Mucosa of descending colon (tissue), 3 donors: ENCODE data around the gene EGFLAM. TPM values are rescaled to one million over a fixed set of nuclear protein-coding genes. Genes with fewer than 3 reads are reported as not detected.

Experiments used
- ATAC-seq: fragments of 200-7000 bp; cut with Tn5 transposase; one replicate; pipeline ENCODE4 v1.9.1; 2020; ENCODE audit warnings: mild to moderate bottlenecking, moderate library complexity
- DNase-seq, 3 donors: peaks; one replicate each; pipeline ENCODE4 v3.0.0-alpha.2; 2020
- H3K36me3 ChIP-seq: fragments of 200-600 bp; one replicate; pipeline ENCODE4 v1.8.0; 2021; ENCODE audit warnings: low read depth, mild to moderate bottlenecking
- H3K4me1 ChIP-seq: fragments of 200-600 bp; one replicate; pipeline ENCODE4 v1.8.0; 2021; ENCODE audit warnings: low read depth, mild to moderate bottlenecking
- H3K4me3 ChIP-seq: fragments of 200-600 bp; one replicate; pipeline ENCODE4 v1.8.0; 2021; ENCODE audit warnings: mild to moderate bottlenecking
- H3K9me3 ChIP-seq: fragments of 200-600 bp; one replicate; pipeline ENCODE4 v1.8.0; 2021; ENCODE audit warnings: mild to moderate bottlenecking
- intact Hi-C, 2 donors: fragments of 100-400 bp; cut with DNase I in 1 of 2; cut with micrococcal nuclease in 1 of 2; formaldehyde crosslinking; loops; one replicate each; pipeline versions ENCODE4 v1.11.0 to v1.11.1; 2022; cut with DNase I, micrococcal nuclease
- total RNA-seq, 3 donors: library from RNA; stranded (reverse); fragmentation: NEBNext Ultra II Directional in 2 of 3; extraction: Animal tissue kit (Norgen Biotek cat#: 25700) in 2 of 3; gene quantifications; one replicate each; pipeline versions ENCODE4 v1.2.1 to v1.2.4, GENCODE V29; 2021 to 2023
- TF ChIP-seq, protein P1 (sequence below): fragments of 200-600 bp; IDR thresholded peaks from one replicate; pipeline ENCODE4 v1.8.0; 2022; ENCODE audit warnings: antibody characterized with exemption, mild to moderate bottlenecking
- donor health status: DM: no; HTN: no; CAD: no; lungs with moderate emphysema.
- donor health status: DM: no; HTN: no; CAD: no.
- donor health status: DM: no; HTN: yes; CAD: no.

EGFLAM gene
- total RNA-seq, 3 donors from 2014 or later, result 0.46 to 2.1 (median 0.84) TPM

- intact Hi-C loops, result no loop called here
- no peak for ATAC-seq
- TF ChIP-seq, protein P1, sequence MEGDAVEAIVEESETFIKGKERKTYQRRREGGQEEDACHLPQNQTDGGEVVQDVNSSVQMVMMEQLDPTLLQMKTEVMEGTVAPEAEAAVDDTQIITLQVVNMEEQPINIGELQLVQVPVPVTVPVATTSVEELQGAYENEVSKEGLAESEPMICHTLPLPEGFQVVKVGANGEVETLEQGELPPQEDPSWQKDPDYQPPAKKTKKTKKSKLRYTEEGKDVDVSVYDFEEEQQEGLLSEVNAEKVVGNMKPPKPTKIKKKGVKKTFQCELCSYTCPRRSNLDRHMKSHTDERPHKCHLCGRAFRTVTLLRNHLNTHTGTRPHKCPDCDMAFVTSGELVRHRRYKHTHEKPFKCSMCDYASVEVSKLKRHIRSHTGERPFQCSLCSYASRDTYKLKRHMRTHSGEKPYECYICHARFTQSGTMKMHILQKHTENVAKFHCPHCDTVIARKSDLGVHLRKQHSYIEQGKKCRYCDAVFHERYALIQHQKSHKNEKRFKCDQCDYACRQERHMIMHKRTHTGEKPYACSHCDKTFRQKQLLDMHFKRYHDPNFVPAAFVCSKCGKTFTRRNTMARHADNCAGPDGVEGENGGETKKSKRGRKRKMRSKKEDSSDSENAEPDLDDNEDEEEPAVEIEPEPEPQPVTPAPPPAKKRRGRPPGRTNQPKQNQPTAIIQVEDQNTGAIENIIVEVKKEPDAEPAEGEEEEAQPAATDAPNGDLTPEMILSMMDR, result no peak
Observed at GRCh38 chr5:38373743-38374142, 115.4 kb downstream of the EGFLAM start.

DNA sequence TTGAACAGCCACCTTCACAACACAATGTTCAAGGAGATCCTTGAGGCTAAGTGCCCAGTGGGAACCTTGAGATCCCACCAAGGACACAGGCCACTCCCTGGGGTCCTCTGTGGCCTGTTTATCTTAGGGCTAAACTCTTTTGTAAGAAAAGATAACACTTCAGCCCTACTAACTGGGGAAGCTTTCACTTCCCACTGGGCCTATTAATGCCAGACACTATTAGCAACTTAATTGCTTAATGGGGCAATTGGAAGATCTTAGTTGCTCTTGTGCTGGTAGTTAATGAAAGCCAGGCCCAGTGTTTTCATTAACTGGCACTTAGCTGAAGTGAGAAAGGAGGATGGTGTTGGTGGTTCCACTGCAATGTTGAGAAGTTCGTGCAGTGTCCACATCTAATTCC lies 117.1 kb downstream of the EGFLAM start:
- H3K4me1 ChIP-seq, result no peaks in the 10 kb centered on the region
- TF ChIP-seq, protein P1, result no peak
- no peaks in the 10 kb centered on the region for H3K36me3 ChIP-seq
- intact Hi-C loops, result no loop called here
- DNase-seq (no peak), ATAC-seq (no peak)
- H3K4me3 ChIP-seq, result no peak overlapping the region
- no peaks in the 10 kb centered on the region for H3K9me3 ChIP-seq

More at GRCh38 chr5:38373743-38374142, 115.4 kb downstream of the EGFLAM start:
- H3K9me3 ChIP-seq, result no peaks in the 10 kb centered on the region
- DNase-seq, result no peak
- H3K4me3 ChIP-seq, result no peak overlapping the region
- no peaks in the 10 kb centered on the region for H3K36me3 ChIP-seq
- no peaks in the 10 kb centered on the region for H3K4me1 ChIP-seq

- intact Hi-C loops, result no loop called here
- H3K36me3 ChIP-seq, result no peaks in the 10 kb centered on the region
Observed at GRCh38 chr5:38376404-38376803, 118.0 kb downstream of the EGFLAM start.

GRCh38 chr5:38378579-38378978 lies 120.2 kb downstream of the EGFLAM start:
- H3K9me3 ChIP-seq, result no peaks in the 10 kb centered on the region
- DNase-seq, result no peak
- no peak overlapping the region for H3K4me3 ChIP-seq
- ATAC-seq, result no peak
- H3K36me3 ChIP-seq, result no peaks in the 10 kb centered on the region
- TF ChIP-seq, protein P1, result no peak
- intact Hi-C loops, result no loop called here
- no peaks in the 10 kb centered on the region for H3K4me1 ChIP-seq

More at GRCh38 chr5:38376404-38376803, 118.0 kb downstream of the EGFLAM start:
- DNase-seq, result no peak
- Histone ChIP-seq H3K4me3 (no peak overlapping the region), H3K4me1 (no peaks in the 10 kb centered on the region), H3K9me3 (no peaks in the 10 kb centered on the region)
- TF ChIP-seq, protein P1, result no peak
- ATAC-seq, result no peak

DNA sequence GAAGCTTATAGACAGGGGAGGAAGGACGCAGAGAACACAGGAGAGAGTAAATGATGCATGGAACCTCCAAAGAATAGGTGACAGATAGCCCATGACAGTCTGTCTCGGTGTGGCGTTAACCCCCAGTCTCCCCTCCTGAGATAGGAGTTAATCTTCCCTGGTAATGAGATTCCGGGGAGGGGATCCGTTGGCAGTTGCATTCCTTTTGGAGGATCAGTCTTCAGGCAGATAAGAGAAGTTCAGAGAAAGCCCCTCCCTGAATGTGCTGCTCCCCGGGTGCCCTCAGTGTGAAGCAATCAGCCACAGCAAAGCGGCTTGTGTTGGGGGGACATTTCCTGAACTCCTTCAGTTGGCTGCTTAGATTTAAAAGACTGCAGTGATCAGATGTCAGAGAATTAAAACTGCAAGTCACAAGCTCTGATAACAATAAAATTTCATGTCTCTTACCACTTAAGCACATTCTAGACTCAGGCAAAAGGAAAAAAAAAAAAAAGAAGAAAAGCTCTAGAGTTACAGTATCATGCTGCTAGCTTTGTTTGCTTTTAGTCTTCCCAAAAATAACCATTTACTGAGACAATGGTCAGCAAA lies 121.1 kb downstream of the EGFLAM start:
- H3K4me1 ChIP-seq, result no peaks in the 10 kb centered on the region
- intact Hi-C loops, result no loop called here
- H3K9me3 ChIP-seq, result no peaks in the 10 kb centered on the region
- DNase-seq (no peak), ATAC-seq (no peak)
- no peak overlapping the region for H3K4me3 ChIP-seq
- TF ChIP-seq, protein P1, result no peak
- H3K36me3 ChIP-seq, result no peaks in the 10 kb centered on the region

DNA sequence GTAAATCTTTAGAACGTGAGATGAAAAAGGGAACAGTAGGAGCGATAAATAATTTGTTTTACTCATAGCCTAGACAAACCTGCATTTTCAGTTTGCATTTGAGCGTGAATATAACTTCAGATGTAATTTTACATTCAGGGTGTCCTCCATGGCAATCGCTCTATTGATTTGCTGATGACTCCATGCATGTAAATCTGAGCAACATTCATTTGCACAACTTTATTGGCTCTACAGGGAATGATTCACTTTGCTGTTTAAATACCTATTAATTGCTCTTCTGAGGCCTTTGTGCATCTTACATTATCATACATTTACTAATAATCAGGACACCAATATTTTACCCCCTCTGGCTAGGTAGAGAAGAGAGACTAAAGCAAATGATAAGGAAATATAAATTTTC lies 122.2 kb downstream of the EGFLAM start:
- ATAC-seq (no peak), DNase-seq (no peak)
- TF ChIP-seq, protein P1, result no peak
- H3K36me3 ChIP-seq, result no peaks in the 10 kb centered on the region
- H3K9me3 ChIP-seq, result no peaks in the 10 kb centered on the region
- intact Hi-C loops, result no loop called here
- no peaks in the 10 kb centered on the region for H3K4me1 ChIP-seq
- H3K4me3 ChIP-seq, result no peak overlapping the region
